Gastrocnemius medialis (tissue), 4 donors: ENCODE measurements around the gene DDX47. TPM values are rescaled to one million over a fixed set of nuclear protein-coding genes. Genes with fewer than 3 reads are reported as not detected.

Experiments used
- ATAC-seq, 2 donors: fragments of 150-250 bp; one replicate each; pipeline ENCODE4 v1.9.1; 2016
- DNase-seq, 2 donors: peaks; one replicate each; pipeline ENCODE4 v3.0.0-alpha.2; 2019
- H3K27ac ChIP-seq, 4 donors: fragments of 200-600 bp; sonication (generic); 1 replicate in 1 of 4; 2 replicates in 3 of 4; pipeline ENCODE4 v1.5.1; 2016 to 2018; ENCODE audit warnings: mild to moderate bottlenecking in 2 of 4, moderate library complexity in 1 of 4
- H3K27me3 ChIP-seq, 3 donors: fragments of 200-600 bp; sonication (generic) in 2 of 3; 1 replicate in 1 of 3; 2 replicates in 2 of 3; pipeline versions ENCODE4 v1.5.1 to v1.6.0; 2016 to 2019; ENCODE audit warnings: mild to moderate bottlenecking in 1 of 3, moderate library complexity in 1 of 3
- H3K36me3 ChIP-seq, 2 donors: fragments of 200-600 bp; sonication (generic) in 1 of 2; one replicate each; pipeline ENCODE4 v1.5.1; 2017 to 2018
- H3K4me1 ChIP-seq, 2 donors: fragments of 200-600 bp; sonication (generic) in 1 of 2; one replicate each; pipeline ENCODE4 v1.5.1; 2016 to 2017; ENCODE audit warnings: mild to moderate bottlenecking in 2 of 2
- H3K4me3 ChIP-seq, 4 donors: fragments of 200-600 bp; sonication (generic) in 3 of 4; 1 replicate in 1 of 4; 2 replicates in 3 of 4; pipeline ENCODE4 v1.5.1; 2016 to 2019; ENCODE audit warnings: mild to moderate bottlenecking in 2 of 4
- H3K9me3 ChIP-seq, 3 donors: fragments of 200-600 bp; sonication (generic) in 2 of 3; 1 replicate in 1 of 3; 2 replicates in 2 of 3; pipeline ENCODE4 v1.5.1; 2016 to 2019
- CTCF ChIP-seq, 5 experiments: fragments of 450-650 bp in 3 of 5; fragments of 200-600 bp in 2 of 5; sonication (generic) in 2 of 5; IDR thresholded peaks in 4 of 5; conservative IDR thresholded peaks in 1 of 5; 1 replicate in 4 of 5; 2 replicates in 1 of 5; pipeline ENCODE4 v1.5.1; 2016 to 2019; ENCODE audit warnings: antibody characterized with exemption in 5 of 5, mild to moderate bottlenecking in 3 of 5, moderate library complexity in 3 of 5
- POLR2A ChIP-seq, 2 donors: fragments of 450-650 bp; IDR thresholded peaks; one replicate each; pipeline ENCODE4 v1.6.1; 2017; ENCODE audit warnings: antibody characterized with exemption in 2 of 2, mild to moderate bottlenecking in 2 of 2, moderate library complexity in 2 of 2
- in situ Hi-C, 4 donors: fragments of 200-750 bp; cut with MboI; loops; one replicate each; pipeline versions ENCODE4 v1.15.0 to v1.8.0; 2017; ENCODE audit warnings: low sequenced_read_pairs in 4 of 4
- intact Hi-C: fragments of 100-400 bp; cut with DNase I; formaldehyde crosslinking; loops from one replicate; pipeline ENCODE4 v1.15.1; 2023; ENCODE audit warnings: low total_unique reads
- total RNA-seq, 4 donors: library from RNA; depleted of rRNA; stranded (reverse); fragments of >200 nt; gene quantifications; one replicate each; pipeline versions ENCODE4 v1.1.0 to v1.2.3, GENCODE V29; 2016

The DDX47 gene
- total RNA-seq, 4 donors from 2014 or later = 37.1 to 75.4 (median 58.3) TPM

GRCh38 chr12:12776261-12776660, 36.9 kb upstream of the DDX47 start:
- Histone ChIP-seq H3K4me3 (no peak overlapping the region), H3K9me3 (no peaks in the 10 kb centered on the region), H3K27me3 (no peaks in the 10 kb centered on the region), H3K4me1 (peaks cover 0 to 7% of the 10 kb centered on the region in 2 donors), H3K27ac (no peak overlapping the region), H3K36me3 (no peaks in the 10 kb centered on the region)
- TF ChIP-seq CTCF (IDR thresholded peaks at IDR 0.05 in 4 of 5, conservative IDR thresholded peaks at IDR 0.05 in 1 of 5) (no peak), POLR2A (IDR thresholded peaks at IDR 0.05) (no peak)
- intact Hi-C loops (no loop called here), in situ Hi-C loops (loop anchor here in 1 of 4 donors (25.0 kb wide), 1 partner anchor 211 kb away; no protein-coding TSS in a partner anchor)
- no peak for ATAC-seq
- no peak for DNase-seq

- no peak overlapping the region for H3K27ac ChIP-seq
- H3K36me3 ChIP-seq = no peaks in the 10 kb centered on the region
- no peak for ATAC-seq
- no peaks in the 10 kb centered on the region for H3K27me3 ChIP-seq
- no peaks in the 10 kb centered on the region for H3K9me3 ChIP-seq
- DNase-seq = no peak
- in situ Hi-C loops = loop anchor here in 1 of 4 donors (25.0 kb wide), 1 partner anchor 210 kb away; no protein-coding TSS in a partner anchor
- H3K4me3 ChIP-seq = no peak overlapping the region
- peaks cover 0 to 7% of the 10 kb centered on the region in 2 donors for H3K4me1 ChIP-seq
- intact Hi-C loops = no loop called here
- no peak for TF ChIP-seq CTCF (IDR thresholded peaks at IDR 0.05 in 4 of 5, conservative IDR thresholded peaks at IDR 0.05 in 1 of 5)
- TF ChIP-seq POLR2A (IDR thresholded peaks at IDR 0.05) = no peak
Observed at GRCh38 chr12:12777092-12777491, 36.1 kb upstream of the DDX47 start.

- no peak for TF ChIP-seq POLR2A (IDR thresholded peaks at IDR 0.05)
- no peak for TF ChIP-seq CTCF (IDR thresholded peaks at IDR 0.05 in 4 of 5, conservative IDR thresholded peaks at IDR 0.05 in 1 of 5)
- intact Hi-C loops (no loop called here), in situ Hi-C loops (loop anchor here in 1 of 4 donors (25.0 kb wide), 1 partner anchor 208 kb away; no protein-coding TSS in a partner anchor)
- Histone ChIP-seq H3K4me3 (no peak overlapping the region), H3K27ac (no peak overlapping the region), H3K9me3 (no peaks in the 10 kb centered on the region), H3K4me1 (peaks cover 0 to 8% of the 10 kb centered on the region in 2 donors), H3K36me3 (no peaks in the 10 kb centered on the region), H3K27me3 (no peaks in the 10 kb centered on the region)
- DNase-seq (no peak), ATAC-seq (no peak)
Observed at GRCh38 chr12:12779007-12779406, 34.1 kb upstream of the DDX47 start.

GRCh38 chr12:12779529-12779928, 33.6 kb upstream of the DDX47 start:
- Histone ChIP-seq H3K9me3 (no peaks in the 10 kb centered on the region), H3K4me3 (no peak overlapping the region), H3K27me3 (no peaks in the 10 kb centered on the region), H3K36me3 (no peaks in the 10 kb centered on the region), H3K27ac (no peak overlapping the region), H3K4me1 (peaks cover 0 to 13% of the 10 kb centered on the region in 2 donors)
- DNase-seq (no peak), ATAC-seq (peak; percentile 39 to 57)
- intact Hi-C loops = no loop called here
- in situ Hi-C loops = loop anchor here in 1 of 4 donors (25.0 kb wide), 1 partner anchor 208 kb away; no protein-coding TSS in a partner anchor
- TF ChIP-seq POLR2A (IDR thresholded peaks at IDR 0.05) (no peak), CTCF (IDR thresholded peaks at IDR 0.05 in 4 of 5, conservative IDR thresholded peaks at IDR 0.05 in 1 of 5) (no peak)

- in situ Hi-C loops (loop anchor here in 1 of 4 donors (25.0 kb wide), 1 partner anchor 203 kb away; no protein-coding TSS in a partner anchor), intact Hi-C loops (loop anchor here (10.0 kb wide), 1 partner anchor 201 kb away; no protein-coding TSS in a partner anchor)
- no peak overlapping the region for H3K4me3 ChIP-seq
- TF ChIP-seq CTCF (IDR thresholded peaks at IDR 0.05 in 4 of 5, conservative IDR thresholded peaks at IDR 0.05 in 1 of 5) (no peak), POLR2A (IDR thresholded peaks at IDR 0.05) (no peak)
- peaks cover 8 to 28% of the 10 kb centered on the region in 2 donors for H3K4me1 ChIP-seq
- DNase-seq = no peak
- no peaks in the 10 kb centered on the region for H3K9me3 ChIP-seq
- H3K27ac ChIP-seq = peak overlapping the region; percentile 79 to 89 (median 86)
- no peaks in the 10 kb centered on the region for H3K27me3 ChIP-seq
- ATAC-seq = no peak
- H3K36me3 ChIP-seq = no peaks in the 10 kb centered on the region
Observed at GRCh38 chr12:12784116-12784515, 29.0 kb upstream of the DDX47 start.
